ENCODE data around the gene SLC6A7.

- no peak for TF ChIP-seq CTCF (IDR thresholded peaks at IDR 0.05; ENCODE audit: low read depth, low read length)
- no peak for TF ChIP-seq POLR2A (IDR thresholded peaks at IDR 0.05; ENCODE audit: extremely low read depth, insufficient read length)
- TF ChIP-seq MAX (IDR thresholded peaks at IDR 0.05; ENCODE audit: low read depth, low read length): no peak
These were observed 31.6 kb downstream of the SLC6A7 start for GRCh38 chr5:150221471-150221870.
